ENCODE results near the gene SOX5. TPM values are rescaled to one million over a fixed set of nuclear protein-coding genes. Genes with fewer than 3 reads are reported as not detected.
"Not testable (repeated sequence)": the region's sequence is repeated elsewhere in the genome, so short reads cannot be mapped to it uniquely, and the experiment has no call there.

The SOX5 gene
- total RNA-seq, 3 donors from 2014 or later = 10.5 to 42.1 (median 11.7) TPM

GRCh38 chr12:23729359-23729758, 220.1 kb downstream of the SOX5 start:
- intact Hi-C loops (cut with DNase I; ENCODE audit: low total_unique reads) = no loop called here
- Histone ChIP-seq H3K36me3 (no peaks in the 10 kb centered on the region), H3K9me3 (no peaks in the 10 kb centered on the region), H3K27ac (no peak overlapping the region), H3K4me3 (no peak overlapping the region), H3K27me3 (no peaks in the 10 kb centered on the region), H3K4me1 (no peaks in the 10 kb centered on the region)
- TF ChIP-seq CTCF (IDR thresholded peaks at IDR 0.05) = no peak
- TF ChIP-seq POLR2A (IDR thresholded peaks at IDR 0.05) = no peak
- TF ChIP-seq POLR2AphosphoS5 (IDR thresholded peaks at IDR 0.05) = no peak
- no peak for DNase-seq (ENCODE audit: low spot score in 2 of 2)

DNA sequence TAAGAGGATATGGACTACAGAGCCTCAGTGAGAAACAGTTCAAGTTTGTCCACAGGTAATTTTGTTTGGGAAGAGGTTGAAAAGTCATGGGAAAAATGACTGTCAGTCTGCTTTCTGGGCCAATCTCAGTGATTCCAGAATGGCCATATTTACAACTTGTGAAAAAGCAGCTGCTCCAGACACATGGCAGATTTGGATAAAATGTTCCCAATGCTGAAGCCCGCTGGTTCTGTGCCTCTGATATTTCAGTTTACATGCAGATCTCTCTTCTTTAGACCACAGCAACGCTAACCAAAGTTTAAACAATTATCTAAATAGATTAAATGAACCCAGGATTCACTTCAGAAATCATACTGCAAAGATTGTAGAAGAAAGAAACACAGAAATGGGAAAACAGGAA, 222.8 kb downstream of the SOX5 start:
- TF ChIP-seq CTCF (IDR thresholded peaks at IDR 0.05) (no peak), POLR2AphosphoS5 (IDR thresholded peaks at IDR 0.05) (no peak), POLR2A (IDR thresholded peaks at IDR 0.05) (no peak)
- intact Hi-C loops (cut with DNase I; ENCODE audit: low total_unique reads) = no loop called here
- H3K36me3 ChIP-seq = no peaks in the 10 kb centered on the region
- no peak overlapping the region for H3K4me3 ChIP-seq
- DNase-seq (ENCODE audit: low spot score in 2 of 2) = no peak
- H3K4me1 ChIP-seq = no peaks in the 10 kb centered on the region
- no peaks in the 10 kb centered on the region for H3K27me3 ChIP-seq
- no peak overlapping the region for H3K27ac ChIP-seq
- H3K9me3 ChIP-seq = no peaks in the 10 kb centered on the region

- Histone ChIP-seq H3K36me3 (no peaks in the 10 kb centered on the region), H3K4me1 (no peaks in the 10 kb centered on the region), H3K27me3 (no peaks in the 10 kb centered on the region), H3K27ac (no peak overlapping the region), H3K4me3 (no peak overlapping the region), H3K9me3 (no peaks in the 10 kb centered on the region)
- intact Hi-C loops (cut with DNase I; ENCODE audit: low total_unique reads) = no loop called here
- TF ChIP-seq POLR2AphosphoS5 (IDR thresholded peaks at IDR 0.05) (no peak), POLR2A (IDR thresholded peaks at IDR 0.05) (no peak), CTCF (IDR thresholded peaks at IDR 0.05) (no peak)
- DNase-seq (ENCODE audit: low spot score in 2 of 2) = no peak
These were observed 226.8 kb downstream of the SOX5 start for GRCh38 chr12:23722655-23723054.

DNA sequence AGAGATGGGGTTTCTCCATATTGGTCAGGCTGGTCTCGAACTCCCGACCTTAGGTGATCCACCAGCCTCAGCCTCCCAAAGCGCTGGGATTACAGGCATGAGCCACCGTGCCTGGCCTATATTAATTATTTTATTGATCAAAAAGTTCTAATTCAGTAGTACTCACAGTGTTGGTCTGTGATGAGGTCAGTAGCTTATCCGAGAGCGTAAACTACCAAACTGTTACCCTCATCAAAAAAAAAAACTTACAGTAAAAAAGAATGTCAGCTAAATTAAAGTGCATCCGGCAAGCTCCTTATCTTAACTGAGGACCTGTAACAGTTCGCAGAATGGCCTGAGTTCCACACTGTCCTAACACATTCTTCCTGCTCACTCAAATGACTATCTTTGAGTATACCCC, 228.2 kb downstream of the SOX5 start:
- Histone ChIP-seq H3K4me1 (no peaks in the 10 kb centered on the region), H3K27ac (no peak overlapping the region), H3K36me3 (no peaks in the 10 kb centered on the region), H3K9me3 (no peaks in the 10 kb centered on the region), H3K4me3 (no peak overlapping the region), H3K27me3 (no peaks in the 10 kb centered on the region)
- no peak for DNase-seq (ENCODE audit: low spot score in 2 of 2)
- intact Hi-C loops (cut with DNase I; ENCODE audit: low total_unique reads) = no loop called here
- TF ChIP-seq POLR2AphosphoS5 (IDR thresholded peaks at IDR 0.05) (no peak), POLR2A (IDR thresholded peaks at IDR 0.05) (no peak), CTCF (IDR thresholded peaks at IDR 0.05) (no peak)

- no peak overlapping the region for H3K27ac ChIP-seq
- no peak overlapping the region for H3K4me3 ChIP-seq
- DNase-seq (ENCODE audit: low spot score in 2 of 2) = no peak
These were observed 230.0 kb downstream of the SOX5 start for GRCh38 chr12:23719493-23719892.

GRCh38 chr12:23710361-23710760, 239.1 kb downstream of the SOX5 start:
- H3K27ac ChIP-seq; H3K4me1 ChIP-seq; DNase-seq (ENCODE audit: low spot score in 2 of 2); H3K27me3 ChIP-seq; H3K9me3 ChIP-seq; H3K36me3 ChIP-seq; intact Hi-C loops (cut with DNase I; ENCODE audit: low total_unique reads); H3K4me3 ChIP-seq: not testable (repeated sequence)

More at GRCh38 chr12:23719493-23719892, 230.0 kb downstream of the SOX5 start:
- intact Hi-C loops (cut with DNase I; ENCODE audit: low total_unique reads) = no loop called here
- Histone ChIP-seq H3K27me3 (no peaks in the 10 kb centered on the region), H3K9me3 (no peaks in the 10 kb centered on the region), H3K4me1 (no peaks in the 10 kb centered on the region), H3K36me3 (no peaks in the 10 kb centered on the region)
- TF ChIP-seq POLR2AphosphoS5 (IDR thresholded peaks at IDR 0.05) (no peak), POLR2A (IDR thresholded peaks at IDR 0.05) (no peak), CTCF (IDR thresholded peaks at IDR 0.05) (no peak)

Measured in breast epithelium (tissue), 4 donors.